Right cardiac atrium (tissue), 5 donors: Measurements from ENCODE around the gene SIPA1L3. TPM values are rescaled to one million over a fixed set of nuclear protein-coding genes. Genes with fewer than 3 reads are reported as not detected.

Experiments
- ATAC-seq, 2 donors: fragments of 200-7000 bp; cut with Tn5 transposase; one replicate each; pipeline versions ENCODE4 v1.8.0 to v1.9.1; 2020; ENCODE audit warnings: moderate library complexity in 2 of 2, mild to moderate bottlenecking in 1 of 2
- DNase-seq, 3 donors: peaks; one replicate each; pipeline ENCODE4 v3.0.0-alpha.2; 2020
- H3K27ac ChIP-seq: one replicate; pipeline ENCODE4 v1.5.1; 2013; ENCODE audit warnings: mild to moderate bottlenecking, low read length, control low read depth, moderate library complexity
- H3K27me3 ChIP-seq: one replicate; pipeline ENCODE4 v1.6.1; 2013; ENCODE audit not compliant: control insufficient read depth, insufficient read depth
- H3K4me1 ChIP-seq: one replicate; pipeline ENCODE4 v1.6.1; 2013; ENCODE audit warnings: low read length; ENCODE audit not compliant: control insufficient read depth, insufficient read depth
- H3K4me3 ChIP-seq: one replicate; pipeline ENCODE4 v1.5.1; 2013; ENCODE audit warnings: low read length, control low read depth
- H3K9me3 ChIP-seq: one replicate; pipeline ENCODE4 v1.6.1; 2013; ENCODE audit warnings: low read length; ENCODE audit not compliant: control insufficient read depth
- WGBS: extraction: QIAGEN DNeasy Blood & Tissue Kit; methylation state at CpG from one replicate; pipeline ENCODE4 v1.1.7; 2013; 5-methylcytosine and 5-hydroxymethylcytosine counted together
- intact Hi-C, 4 donors: fragments of 100-400 bp; cut with DNase I; formaldehyde crosslinking; loops; one replicate each; pipeline versions ENCODE4 v1.11.0 to v1.14.0; 2022 to 2023
- polyA plus RNA-seq: library from polyadenylated mRNA; stranded (reverse); fragments of 200-250 nt; gene quantifications from one replicate; pipeline ENCODE4 v1.2.3, GENCODE V29; 2013
- total RNA-seq, 4 donors: library from RNA; stranded (reverse); fragmentation: NEBNext Ultra II Directional; extraction: Animal tissue kit (Norgen Biotek cat#: 25700); gene quantifications; one replicate each; pipeline ENCODE4 v1.2.1, GENCODE V29; 2021
- donor health status: healthy with polysubstance abuse.
- donor health status: DM: no; HTN: yes; CAD: no.
- donor health status: DM: no; HTN: no; CAD: no.
- donor health status: DM: no; HTN: yes; CAD: no; lungs with severe emphysema.
- donor health status: DM: yes; HTN: yes; CAD: no.

SIPA1L3 gene
- total and polyA plus RNA-seq, 5 donors, result 7.5 to 19.8 (median 10.2) TPM

GRCh38 chr19:38012944-38013343 lies 105.9 kb downstream of the SIPA1L3 start:
- Histone ChIP-seq H3K4me3 (no peak overlapping the region), H3K27me3 (no peaks in the 10 kb centered on the region), H3K27ac (no peak overlapping the region), H3K9me3 (no peaks in the 10 kb centered on the region), H3K4me1 (no peaks in the 10 kb centered on the region)
- no peak for ATAC-seq
- WGBS, result 77% methylated on average over 5 of the region's 5 CpGs
- intact Hi-C loops, result no loop called here
- no peak for DNase-seq

DNA sequence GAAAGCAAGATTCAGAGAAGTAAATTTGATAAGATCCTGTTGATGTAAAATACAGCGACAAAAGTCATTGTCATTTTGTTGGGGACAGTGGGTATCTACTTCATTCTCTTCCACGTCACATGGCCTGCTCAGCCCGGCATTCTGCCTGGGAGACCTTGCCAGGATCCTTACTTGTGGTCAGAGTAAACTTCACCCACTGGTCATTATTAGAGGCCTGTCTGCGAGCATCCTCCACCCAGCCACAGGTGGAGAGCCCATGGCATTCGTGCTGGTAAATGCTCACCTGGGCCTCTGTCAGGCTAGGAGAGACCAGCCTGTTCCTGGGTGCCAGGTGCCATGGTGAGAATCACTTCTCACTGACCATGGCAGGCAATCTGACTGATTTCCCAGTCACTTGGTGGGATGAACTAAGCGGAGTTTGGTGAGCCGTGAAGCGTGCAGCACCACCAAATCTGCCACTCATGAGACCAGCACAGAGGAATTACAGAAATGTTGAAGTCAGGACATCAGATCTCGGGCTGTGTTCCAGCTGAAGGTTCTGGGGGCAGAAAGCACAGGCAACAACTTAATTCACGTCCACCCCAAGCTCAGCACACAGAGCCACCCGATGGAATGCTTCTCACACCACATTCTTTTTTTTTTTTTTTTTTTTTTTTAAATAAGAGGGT lies 107.0 kb downstream of the SIPA1L3 start:
- ATAC-seq (no peak), DNase-seq (no peak)
- Histone ChIP-seq H3K4me1 (no peaks in the 10 kb centered on the region), H3K9me3 (no peaks in the 10 kb centered on the region), H3K27ac (no peak overlapping the region), H3K27me3 (no peaks in the 10 kb centered on the region), H3K4me3 (no peak overlapping the region)
- WGBS, result 89% methylated on average over 11 of the region's 11 CpGs
- intact Hi-C loops, result no loop called here

GRCh38 chr19:38015216-38015615 lies 108.2 kb downstream of the SIPA1L3 start:
- no peaks in the 10 kb centered on the region for H3K4me1 ChIP-seq
- intact Hi-C loops, result no loop called here
- no peaks in the 10 kb centered on the region for H3K9me3 ChIP-seq
- H3K27ac ChIP-seq, result no peak overlapping the region
- DNase-seq (no peak), ATAC-seq (no peak)
- no peak overlapping the region for H3K4me3 ChIP-seq
- WGBS, result 93% methylated on average over 6 of the region's 6 CpGs
- no peaks in the 10 kb centered on the region for H3K27me3 ChIP-seq

GRCh38 chr19:38015761-38016160 lies 108.8 kb downstream of the SIPA1L3 start:
- DNase-seq (no peak), ATAC-seq (no peak)
- intact Hi-C loops, result no loop called here
- no peak overlapping the region for H3K27ac ChIP-seq
- no peaks in the 10 kb centered on the region for H3K9me3 ChIP-seq
- 80% methylated on average over 7 of the region's 7 CpGs for WGBS
- no peaks in the 10 kb centered on the region for H3K4me1 ChIP-seq
- H3K27me3 ChIP-seq, result no peaks in the 10 kb centered on the region
- no peak overlapping the region for H3K4me3 ChIP-seq

- WGBS, result 95% methylated on average over 6 of the region's 6 CpGs
Measured at GRCh38 chr19:38017401-38018151, 110.6 kb downstream of the SIPA1L3 start.

DNA sequence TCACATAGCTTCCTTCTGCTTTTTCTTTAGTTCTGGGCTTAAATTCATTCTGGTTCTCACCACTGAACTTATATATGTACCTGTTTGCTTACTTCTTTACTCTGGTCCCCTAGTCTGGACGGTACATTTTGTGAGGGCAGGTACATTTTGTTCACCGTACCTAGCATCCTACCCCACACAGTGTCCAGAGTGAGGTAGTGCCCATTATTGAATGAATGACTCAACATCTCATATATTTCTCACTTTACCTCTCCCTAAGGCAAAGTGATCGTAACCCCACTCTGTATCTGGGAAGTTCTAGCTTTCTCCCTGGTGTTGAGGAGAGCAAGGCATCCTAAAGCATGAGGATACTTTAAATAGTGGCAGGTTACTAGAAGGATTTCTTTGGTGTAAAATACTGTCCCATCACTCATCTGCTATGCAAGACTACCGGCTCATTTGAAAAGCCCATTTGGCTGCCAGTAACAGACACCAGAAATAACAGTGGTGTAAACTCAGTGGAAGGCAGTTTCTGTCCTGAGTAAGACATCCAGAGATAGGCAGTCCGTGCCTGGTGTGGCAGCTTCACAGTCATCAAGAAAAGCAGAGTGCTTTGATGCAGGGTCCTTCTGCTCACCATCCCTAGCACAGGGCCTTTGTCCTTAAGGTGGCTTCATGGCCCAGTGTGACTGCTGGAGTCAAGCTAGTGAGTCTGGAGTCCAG lies 111.8 kb downstream of the SIPA1L3 start:
- DNase-seq (no peak), ATAC-seq (no peak)
- Histone ChIP-seq H3K27me3 (no peaks in the 10 kb centered on the region), H3K9me3 (no peaks in the 10 kb centered on the region), H3K27ac (no peak overlapping the region), H3K4me3 (no peak overlapping the region), H3K4me1 (no peaks in the 10 kb centered on the region)
- WGBS, result 84% methylated on average over 5 of the region's 5 CpGs
- intact Hi-C loops, result no loop called here

More at GRCh38 chr19:38017401-38018151, 110.6 kb downstream of the SIPA1L3 start:
- intact Hi-C loops, result no loop called here
- Histone ChIP-seq H3K9me3 (no peaks in the 10 kb centered on the region), H3K4me3 (no peak overlapping the region), H3K27me3 (no peaks in the 10 kb centered on the region), H3K4me1 (no peaks in the 10 kb centered on the region), H3K27ac (no peak overlapping the region)
- DNase-seq, result no peak
- ATAC-seq, result no peak

- 87% methylated on average over 2 of the region's 2 CpGs for WGBS
- Histone ChIP-seq H3K4me1 (no peaks in the 10 kb centered on the region), H3K27me3 (no peaks in the 10 kb centered on the region), H3K9me3 (no peaks in the 10 kb centered on the region), H3K27ac (no peak overlapping the region), H3K4me3 (no peak overlapping the region)
- no peak for ATAC-seq
- DNase-seq, result no peak
- intact Hi-C loops, result no loop called here
Measured at GRCh38 chr19:38019396-38019724, 112.4 kb downstream of the SIPA1L3 start.

DNA sequence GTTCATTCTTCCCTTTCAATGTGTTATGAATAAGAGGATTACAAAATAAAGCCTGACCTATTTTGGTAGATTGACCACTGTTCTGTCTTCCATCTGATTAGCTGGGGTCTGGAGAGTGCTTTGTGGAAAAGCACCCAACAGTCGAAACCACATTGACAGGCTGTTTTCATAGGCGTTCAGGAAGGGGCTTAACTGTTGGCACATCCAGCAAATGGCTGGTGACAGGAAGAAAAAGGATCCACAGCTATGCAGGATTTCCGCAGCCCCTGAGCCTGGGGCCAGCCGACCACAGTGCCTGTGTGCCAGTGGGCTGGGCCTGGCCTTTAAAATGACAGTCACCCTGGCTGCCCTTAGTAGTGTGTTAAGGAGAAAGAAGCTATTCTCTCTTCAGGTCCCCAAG lies 113.3 kb downstream of the SIPA1L3 start:
- Histone ChIP-seq H3K4me1 (no peaks in the 10 kb centered on the region), H3K27ac (no peak overlapping the region), H3K9me3 (no peaks in the 10 kb centered on the region), H3K27me3 (no peaks in the 10 kb centered on the region), H3K4me3 (no peak overlapping the region)
- intact Hi-C loops, result no loop called here
- no peak for DNase-seq
- peak in 1 of 2 donors; percentile 35 for ATAC-seq
- 69% methylated on average over 4 of the region's 4 CpGs for WGBS

- intact Hi-C loops, result no loop called here
- WGBS, result 100% methylated on average over 1 of the region's 1 CpG
- no peak overlapping the region for H3K4me3 ChIP-seq
- no peaks in the 10 kb centered on the region for H3K4me1 ChIP-seq
- H3K9me3 ChIP-seq, result no peaks in the 10 kb centered on the region
- DNase-seq (no peak), ATAC-seq (no peak)
- H3K27ac ChIP-seq, result no peak overlapping the region
- H3K27me3 ChIP-seq, result no peaks in the 10 kb centered on the region
Measured at GRCh38 chr19:38021352-38021751, 114.3 kb downstream of the SIPA1L3 start.

DNA sequence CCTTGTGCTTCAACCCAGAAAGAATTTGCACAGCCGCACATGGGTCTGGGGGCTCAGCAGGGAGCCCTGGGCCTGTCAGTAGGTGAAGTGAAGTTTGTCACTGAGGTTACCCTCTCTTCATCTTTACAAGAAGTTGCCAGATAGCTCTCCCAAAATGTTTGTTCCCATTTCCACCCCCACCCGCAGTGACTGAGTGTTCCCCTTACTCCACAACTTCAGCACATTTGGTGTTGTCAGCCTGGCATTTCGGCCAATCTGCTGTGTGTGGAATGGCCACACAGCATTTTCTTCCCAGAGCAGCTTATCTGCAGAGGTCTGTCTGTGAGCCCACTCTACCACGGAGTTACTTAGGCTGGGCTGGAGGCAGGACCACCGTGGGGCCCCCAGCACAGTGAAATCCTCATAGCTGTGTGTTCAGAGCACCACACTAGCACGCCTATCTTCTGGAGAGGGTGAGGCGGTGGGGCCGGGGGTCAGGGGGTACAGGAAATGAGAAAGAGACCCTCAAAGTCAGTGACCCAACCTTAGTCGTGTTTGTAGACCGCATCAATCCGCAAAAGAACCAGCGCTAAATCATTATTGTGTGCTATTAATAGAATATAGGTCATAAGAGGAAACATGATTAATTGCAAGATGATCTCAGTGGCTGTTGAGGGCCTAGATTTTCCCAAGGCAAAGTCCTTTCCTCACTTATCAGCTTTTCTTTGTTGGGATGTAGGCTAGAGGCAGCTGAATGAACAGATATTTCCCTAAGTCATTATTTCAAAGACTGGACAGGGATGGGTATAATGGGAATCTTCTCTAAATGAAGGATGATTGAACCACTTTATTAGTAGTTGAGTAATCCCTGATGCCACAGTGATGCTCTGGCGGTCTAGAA lies 116.0 kb downstream of the SIPA1L3 start:
- WGBS, result 57% methylated on average over 13 of the region's 13 CpGs
- no peak overlapping the region for H3K4me3 ChIP-seq
- no peak overlapping the region for H3K27ac ChIP-seq
- H3K4me1 ChIP-seq, result no peaks in the 10 kb centered on the region
- intact Hi-C loops, result no loop called here
- H3K27me3 ChIP-seq, result no peaks in the 10 kb centered on the region
- no peaks in the 10 kb centered on the region for H3K9me3 ChIP-seq
- DNase-seq (no peak), ATAC-seq (no peak)
